ENCODE results near the gene PSMC3IP.

DNA sequence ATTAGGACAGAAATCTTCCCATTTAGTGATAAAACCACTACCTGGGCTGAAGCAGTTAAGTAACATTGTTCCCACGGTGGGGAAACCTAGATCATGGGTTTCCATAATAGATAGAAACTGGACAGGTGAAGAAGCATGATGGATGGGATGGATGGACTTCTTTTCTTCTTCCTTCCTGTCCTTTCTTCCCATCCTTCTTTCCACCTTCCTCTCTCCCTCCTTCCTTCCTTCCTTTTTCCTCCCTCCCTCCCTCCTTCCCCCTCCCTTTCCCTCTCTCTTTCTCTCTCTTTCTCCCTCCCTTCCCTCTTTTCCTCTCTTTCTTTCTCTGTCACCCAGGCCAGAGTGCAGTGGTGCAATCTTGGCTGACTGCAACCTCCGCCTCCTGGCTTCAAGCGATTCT lies 3.1 kb downstream of the PSMC3IP start:
- TF ChIP-seq CTCF (IDR thresholded peaks at IDR 0.05 in 8 of 11, conservative IDR thresholded peaks at IDR 0.05 in 3 of 11) (no peak), POLR2A (IDR thresholded peaks at IDR 0.05) (no peak), POLR2AphosphoS5 (IDR thresholded peaks at IDR 0.05) (no peak)
